NCI-H526 treated with DMSO at 0.1 percent for 48 hours (cell line): ENCODE measurements around the gene PLEKHG5.
"Not testable (repeated sequence)": the region's sequence is repeated elsewhere in the genome, so short reads cannot be mapped to it uniquely, and the experiment has no call there.

Source experiments
- DNase-seq: peaks from one replicate; lab custom pipeline; 2025; lab: John Stamatoyannopoulos, UW

The PLEKHG5 gene

DNA sequence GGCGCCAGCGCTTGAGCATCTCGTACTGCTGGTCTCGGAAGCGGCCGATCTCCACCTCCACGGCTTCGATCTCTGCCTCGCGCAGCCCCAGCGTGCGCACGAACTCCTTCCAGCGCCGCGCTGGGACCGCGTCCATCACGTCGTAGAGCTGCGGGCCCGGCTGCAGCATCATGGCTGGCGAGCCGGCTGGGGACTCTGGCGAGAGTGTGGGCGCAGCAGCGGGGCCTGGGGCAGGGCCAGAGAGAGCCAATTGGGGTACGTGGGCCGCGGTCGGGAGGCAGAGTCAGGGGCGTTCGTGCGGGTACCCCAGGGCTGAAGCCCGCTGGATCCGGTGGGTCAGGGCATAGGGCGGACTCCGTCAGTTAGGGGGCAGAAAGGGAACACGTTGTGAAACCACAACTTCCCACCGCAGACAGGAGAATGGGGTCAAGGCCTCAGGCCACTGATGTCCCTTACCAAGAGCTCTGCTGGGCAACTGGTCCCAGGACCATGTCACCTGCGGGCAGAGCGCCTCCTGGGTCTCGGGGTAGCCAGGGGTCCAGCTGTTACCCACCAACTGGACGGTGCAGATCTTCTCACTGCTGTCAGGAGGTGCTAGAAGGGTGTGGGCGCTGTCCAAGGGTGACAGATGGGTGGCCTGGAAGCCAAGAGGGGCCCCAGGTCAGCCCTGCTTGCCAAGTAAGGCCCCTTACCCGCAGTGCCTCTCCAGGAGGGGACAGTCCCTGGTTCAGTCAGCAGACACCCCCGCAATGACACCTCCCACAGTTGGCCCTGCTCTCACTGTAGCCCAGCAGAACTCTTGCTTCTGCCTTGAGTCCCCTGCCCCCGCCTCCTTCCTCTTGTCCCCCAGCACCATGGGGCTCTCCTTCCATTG, 29.7 kb downstream of the PLEKHG5 start:
- no peak for DNase-seq

DNA sequence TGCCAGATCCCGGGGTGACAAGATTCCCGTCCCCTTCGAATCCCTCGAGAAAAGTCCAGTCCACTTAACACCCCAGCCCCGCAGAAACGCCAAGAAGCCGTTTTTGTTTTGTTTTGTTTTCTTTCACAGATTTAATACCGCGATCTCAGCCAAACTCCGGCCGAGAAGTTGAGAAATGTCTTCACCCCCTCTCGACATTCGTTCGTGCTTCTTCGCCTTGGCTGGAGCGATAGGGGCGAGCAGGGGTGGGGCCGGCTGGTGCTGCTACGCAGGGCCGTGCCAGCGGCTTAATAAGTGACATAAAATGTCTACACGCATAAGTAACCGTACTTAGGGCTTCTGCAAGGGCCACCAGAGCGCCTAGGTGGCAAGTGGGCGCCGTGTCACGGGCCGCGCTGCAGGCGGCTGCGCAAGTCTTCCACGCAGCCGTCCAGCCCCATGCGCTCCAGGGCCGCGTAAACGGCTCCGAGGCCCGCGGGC, 30.4 kb downstream of the PLEKHG5 start:
- DNase-seq = peak; percentile 58

DNA sequence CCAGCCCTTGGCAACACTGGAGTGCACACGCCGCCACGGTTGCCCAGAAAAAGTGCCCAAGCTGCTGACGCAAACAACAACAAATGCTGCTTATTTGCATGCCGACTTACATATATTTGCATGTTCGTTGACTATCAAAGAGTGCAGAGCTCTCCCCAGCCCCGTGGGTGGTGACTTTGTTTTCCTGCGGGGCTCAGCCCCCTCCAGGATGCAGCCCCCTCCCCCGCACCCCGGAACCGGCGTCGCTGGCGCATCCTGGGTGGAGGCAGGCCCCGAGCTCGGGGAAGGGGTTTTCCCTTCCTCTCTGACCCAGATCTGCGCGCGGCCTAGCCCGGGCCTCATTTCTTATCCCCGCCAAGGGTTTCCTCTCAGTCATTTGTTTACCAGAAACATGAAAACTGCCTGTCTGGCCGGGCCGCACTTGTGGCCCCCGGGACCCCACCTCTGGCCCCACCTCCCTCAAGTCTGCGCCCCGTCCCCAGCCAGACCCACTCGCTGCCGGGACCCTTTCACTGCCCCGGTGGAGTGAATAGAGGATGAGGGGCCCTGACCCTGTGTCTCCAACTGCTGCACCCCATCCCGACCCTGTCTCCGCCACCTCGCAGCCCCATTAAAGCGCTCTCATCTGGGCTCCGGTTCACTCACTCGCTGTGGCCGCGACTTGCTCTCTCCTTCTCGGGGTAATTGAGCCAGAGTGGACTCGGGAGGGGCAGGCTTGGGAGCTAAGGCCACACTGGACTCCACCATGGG, 31.0 kb downstream of the PLEKHG5 start:
- peak; percentile 97 for DNase-seq

DNA sequence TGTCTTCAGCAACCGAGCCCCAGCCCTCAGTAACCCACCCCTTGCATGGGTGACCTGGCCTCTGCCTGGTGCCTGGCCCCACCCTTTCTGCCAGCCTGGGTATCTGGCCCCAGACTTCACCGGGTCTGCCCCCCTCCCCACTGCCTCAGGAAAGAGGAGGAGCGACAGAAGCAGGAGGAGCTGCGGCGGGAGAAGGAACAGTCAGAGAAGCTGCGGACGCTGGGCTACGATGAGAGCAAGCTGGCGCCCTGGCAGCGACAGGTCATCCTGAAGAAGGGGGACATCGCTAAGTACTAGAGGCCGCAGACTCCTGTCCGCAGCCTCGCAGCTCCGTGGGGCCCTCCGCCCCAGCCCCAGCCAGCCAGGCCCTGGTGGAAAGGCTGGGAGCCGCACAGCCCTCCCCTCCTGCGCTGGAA, 31.6 kb downstream of the PLEKHG5 start:
- peak; percentile 91 for DNase-seq

DNA sequence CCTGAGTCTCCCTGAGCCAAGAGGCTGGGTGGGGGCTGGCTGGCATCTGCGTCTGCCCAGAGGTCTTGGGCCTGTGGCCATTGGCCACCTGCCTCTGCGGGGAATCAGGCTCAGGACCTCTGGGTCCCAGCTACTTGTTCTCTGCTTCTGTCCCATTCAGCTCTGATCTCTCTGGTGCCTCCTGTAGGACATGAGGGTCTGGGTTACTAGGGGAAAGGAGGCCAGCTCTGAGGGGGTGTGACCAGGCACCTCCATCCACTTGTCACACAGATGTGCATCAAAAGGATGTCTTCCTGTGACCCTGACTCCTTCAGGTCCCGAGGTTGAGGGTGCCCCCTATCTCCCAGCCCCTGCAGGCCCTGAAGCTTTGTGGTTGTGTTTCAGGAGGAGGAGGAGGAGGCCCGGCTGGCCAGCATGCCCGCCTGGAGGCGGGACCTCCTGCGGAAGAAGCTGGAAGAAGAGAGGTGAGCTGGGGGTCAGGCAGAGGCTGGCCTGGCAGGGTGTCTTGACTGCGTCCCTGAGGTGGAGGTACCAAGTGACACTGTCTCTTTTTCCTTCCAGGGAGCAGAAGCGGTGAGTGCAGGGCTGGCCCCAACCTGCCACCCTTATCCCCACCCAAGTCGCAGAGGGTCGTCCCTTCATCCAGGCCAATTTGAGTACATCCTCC, 34.5 kb downstream of the PLEKHG5 start:
- DNase-seq = no peak

DNA sequence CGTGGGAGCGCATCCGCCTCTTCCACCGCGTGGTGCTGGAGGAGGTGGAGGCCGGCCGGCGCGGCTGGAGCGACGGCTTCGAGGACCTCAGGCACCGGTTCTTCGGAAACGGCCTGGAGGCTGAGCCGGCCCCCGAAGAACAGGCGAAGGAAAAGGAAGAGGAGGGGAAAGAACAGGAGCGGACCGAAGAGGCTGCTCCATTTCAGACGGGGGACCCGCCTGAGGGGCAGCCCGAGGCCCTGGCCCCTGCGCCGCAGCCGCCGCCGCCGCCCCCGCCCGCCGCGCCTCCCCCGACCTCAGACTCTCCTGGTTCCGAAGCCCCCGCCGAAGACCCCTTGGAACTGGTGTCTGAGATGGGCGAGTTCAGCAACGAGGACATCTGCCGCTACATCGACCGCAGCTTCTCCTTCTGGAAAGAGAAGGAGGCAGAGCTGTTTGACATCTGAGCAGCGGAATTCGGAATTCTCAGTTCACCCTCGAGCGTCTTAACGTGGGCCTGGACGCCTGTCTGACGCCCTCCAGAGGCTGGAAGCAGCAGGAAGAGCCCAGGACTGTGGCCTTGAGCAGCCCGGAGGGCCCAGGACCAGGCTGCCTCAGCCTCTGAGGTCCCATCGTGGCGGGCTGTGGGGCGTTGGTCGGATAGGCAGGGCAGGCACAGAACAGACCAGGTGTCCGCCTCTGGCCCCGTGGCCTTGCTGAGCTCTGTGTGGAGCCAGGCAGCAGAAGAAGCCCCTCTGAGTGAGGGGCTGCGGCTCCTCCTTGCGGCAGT, 35.5 kb downstream of the PLEKHG5 start:
- not testable (repeated sequence) for DNase-seq

DNA sequence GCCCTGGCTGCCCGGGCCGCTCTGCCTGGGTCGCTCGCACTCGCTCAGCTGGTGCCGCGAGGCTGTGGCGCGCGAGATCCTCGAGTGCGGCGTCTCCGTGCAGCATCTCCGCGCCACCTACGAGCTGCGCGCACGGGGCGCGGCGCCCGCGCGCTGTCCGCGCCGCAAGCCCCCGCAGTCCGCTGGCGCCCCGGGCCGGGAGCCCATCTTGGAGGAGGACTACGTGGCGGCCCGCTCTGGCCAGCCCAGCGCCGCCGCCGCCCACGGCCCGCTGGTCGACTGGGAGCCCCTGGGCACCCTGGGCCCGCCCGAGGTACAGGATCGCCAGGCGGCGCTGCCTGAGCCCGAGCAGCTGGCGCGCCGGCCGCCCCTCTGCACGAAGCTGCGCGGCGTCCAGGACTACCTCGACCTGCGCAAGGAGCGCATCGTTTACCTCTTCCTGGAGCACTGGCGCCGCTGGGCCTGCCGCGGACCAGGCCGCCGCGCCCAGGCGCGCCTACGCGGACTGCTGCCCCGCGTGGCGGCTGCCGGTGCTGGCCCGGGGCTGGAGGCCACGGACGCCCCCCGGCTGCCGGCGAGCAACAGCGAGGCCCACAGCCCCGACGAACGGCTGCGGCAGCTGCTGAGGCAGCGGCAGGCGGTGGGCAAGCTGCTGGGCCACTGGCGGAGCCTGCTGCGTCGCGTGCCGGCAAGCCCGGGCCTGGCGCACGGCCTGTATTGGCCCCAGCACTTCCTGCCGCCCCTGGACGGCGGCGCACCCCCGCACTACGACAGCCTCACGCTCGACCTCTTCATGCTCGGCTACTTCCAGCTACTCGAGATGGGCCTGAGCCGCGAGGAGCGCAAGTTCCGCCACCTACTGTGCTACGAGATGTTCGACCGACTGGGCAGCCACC, 36.4 kb downstream of the PLEKHG5 start:
- DNase-seq = no peak

DNA sequence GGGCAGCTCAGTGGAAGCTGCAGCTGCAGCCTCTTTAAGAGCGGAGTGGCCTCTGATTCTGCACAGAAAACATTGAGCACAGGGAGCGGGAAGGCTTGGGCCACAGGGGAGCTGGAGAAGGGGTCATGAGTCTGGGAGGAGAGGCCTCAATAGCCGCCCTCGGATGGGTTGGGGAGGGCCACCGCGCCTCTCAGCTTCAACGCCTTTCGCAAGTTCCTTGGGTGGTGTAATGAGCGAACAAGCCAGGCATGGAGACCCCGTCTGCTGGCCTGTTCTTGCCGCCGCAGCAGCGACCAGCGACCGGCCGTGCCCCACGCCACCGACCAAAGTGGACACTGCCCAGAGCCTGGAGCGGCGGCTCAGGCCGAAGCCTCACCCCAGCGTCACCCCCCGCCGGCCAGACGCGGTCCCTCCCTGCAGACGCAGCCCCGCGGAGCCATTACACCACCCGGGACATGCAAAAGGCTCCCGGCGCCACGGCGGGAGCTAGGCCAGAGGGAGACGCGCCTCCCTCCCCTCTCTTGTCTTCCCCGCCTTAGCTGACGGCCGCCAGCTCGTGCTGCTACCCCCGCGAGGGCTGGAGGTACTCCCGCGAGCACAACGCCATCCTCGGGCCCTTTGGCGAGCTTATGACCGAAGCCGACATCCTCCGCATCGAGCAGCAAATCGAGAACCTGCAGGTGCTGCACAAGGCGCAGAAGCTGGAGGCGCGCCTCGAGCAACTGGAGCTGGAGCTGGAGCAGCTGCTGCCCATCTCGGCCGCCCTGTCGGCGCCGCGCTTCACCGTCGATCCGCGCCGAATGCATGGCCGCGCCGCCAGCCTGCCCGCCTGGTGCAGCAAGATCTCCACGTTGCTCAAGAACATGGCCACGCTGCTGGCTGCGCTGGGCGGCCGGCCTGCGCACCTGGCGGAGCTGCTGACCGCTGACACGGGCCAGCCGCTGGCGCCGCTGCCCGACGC, 37.3 kb downstream of the PLEKHG5 start:
- not testable (repeated sequence) for DNase-seq

DNA sequence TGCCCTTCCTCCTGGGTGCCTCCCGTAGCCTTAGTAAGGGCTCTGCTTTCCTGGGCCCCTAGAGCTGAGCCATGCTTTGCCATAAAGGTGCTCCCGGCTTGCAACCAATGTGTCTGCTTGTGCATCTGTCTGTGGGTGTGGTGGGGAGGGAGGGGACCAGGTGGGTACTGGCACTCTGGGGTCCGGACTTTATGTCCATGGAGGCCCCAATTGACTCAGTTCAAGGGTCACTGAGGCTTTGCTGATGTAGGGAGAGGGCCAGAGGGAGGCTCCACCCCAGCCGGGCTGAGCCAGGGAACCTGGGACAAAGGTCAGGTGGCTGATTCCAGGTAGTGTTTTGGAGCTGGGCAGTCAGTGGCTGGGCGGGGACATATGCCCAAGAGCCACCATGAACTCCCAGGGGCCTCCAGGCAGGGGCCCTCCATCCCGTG, 40.5 kb downstream of the PLEKHG5 start:
- DNase-seq = peak; percentile 67

DNA sequence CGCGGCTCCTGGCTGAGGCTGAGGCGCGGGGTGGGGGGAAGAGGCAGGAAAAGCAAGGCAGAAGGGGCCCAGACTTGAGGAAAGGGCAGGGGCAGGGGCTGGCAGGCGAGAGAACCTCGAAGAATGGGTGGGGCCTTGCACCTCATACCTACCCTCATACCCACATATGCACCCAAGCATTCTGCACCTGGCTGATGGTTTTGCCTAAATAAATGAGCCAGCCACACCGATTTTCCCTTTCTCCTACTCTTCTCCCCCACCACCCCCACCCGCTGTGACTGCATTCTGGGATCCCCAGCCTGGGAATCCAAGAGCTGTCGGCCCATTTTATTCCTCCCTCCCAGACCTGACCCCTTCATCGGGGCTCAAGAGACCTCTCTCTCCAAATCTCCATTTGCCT, 41.0 kb downstream of the PLEKHG5 start:
- peak; percentile 79 for DNase-seq

DNA sequence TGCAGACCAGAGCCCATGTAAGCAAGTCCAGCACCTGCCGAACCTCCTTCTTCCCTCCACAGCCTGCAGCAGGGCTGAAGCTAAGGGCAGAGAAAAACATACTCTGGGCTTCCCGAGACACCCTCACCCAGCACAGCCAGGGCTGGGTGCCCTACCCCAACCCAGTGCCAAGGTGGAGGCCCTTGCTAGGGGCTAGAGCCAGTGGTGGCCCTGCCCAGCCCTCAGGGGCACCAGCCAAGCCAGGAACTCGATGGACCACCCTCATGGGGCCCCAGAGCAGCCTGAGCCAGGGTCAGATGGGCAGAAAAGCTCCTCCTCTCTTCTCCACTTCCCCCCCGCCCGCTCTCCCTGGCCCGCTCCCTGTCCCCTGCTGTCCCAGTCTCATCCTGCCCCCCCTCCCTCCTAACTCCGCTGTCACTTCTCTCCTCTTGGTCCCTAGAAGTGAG, 41.4 kb downstream of the PLEKHG5 start:
- DNase-seq = peak; percentile 70

DNA sequence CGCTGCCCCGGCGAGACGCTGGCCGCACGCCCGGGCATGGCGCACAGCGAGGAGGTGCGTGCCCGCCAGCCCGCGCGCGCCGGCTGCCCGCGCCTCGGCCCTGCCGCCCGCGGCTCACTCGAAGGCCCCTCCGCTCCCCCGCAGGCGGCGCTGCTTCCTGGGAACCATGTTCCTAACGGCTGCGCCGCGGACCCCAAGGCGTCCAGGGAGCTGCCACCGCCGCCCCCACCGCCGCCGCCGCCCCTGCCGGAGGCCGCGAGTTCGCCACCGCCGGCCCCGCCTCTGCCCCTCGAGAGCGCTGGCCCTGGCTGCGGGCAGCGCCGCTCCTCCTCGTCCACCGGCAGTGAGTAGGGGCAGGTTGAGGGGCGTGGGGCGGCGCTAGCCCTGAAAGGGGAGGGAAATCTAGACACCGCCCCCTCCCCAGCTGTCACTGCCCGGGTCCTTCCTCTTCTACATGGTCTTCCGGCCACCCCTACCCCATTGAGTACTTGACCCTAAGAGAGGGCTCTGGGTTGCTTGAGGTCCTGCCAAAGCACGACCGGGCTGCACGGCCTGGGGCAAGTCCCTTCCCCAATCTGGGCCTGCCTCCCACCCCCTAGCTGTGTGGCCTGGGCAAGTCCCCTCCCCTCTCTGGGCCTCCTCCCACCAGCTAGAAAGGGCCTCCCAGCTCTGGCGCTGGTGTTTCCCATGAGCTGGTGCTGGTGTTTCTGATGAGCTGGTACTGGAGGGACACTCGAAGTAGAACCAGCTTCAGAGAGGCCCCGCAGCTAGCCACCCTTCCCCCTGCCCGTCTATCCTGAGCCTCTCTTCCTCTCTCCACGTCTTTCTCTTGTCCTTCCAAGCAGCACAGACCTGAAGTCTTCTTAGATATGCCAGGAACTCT, 42.5 kb downstream of the PLEKHG5 start:
- DNase-seq = peak; percentile 31

DNA sequence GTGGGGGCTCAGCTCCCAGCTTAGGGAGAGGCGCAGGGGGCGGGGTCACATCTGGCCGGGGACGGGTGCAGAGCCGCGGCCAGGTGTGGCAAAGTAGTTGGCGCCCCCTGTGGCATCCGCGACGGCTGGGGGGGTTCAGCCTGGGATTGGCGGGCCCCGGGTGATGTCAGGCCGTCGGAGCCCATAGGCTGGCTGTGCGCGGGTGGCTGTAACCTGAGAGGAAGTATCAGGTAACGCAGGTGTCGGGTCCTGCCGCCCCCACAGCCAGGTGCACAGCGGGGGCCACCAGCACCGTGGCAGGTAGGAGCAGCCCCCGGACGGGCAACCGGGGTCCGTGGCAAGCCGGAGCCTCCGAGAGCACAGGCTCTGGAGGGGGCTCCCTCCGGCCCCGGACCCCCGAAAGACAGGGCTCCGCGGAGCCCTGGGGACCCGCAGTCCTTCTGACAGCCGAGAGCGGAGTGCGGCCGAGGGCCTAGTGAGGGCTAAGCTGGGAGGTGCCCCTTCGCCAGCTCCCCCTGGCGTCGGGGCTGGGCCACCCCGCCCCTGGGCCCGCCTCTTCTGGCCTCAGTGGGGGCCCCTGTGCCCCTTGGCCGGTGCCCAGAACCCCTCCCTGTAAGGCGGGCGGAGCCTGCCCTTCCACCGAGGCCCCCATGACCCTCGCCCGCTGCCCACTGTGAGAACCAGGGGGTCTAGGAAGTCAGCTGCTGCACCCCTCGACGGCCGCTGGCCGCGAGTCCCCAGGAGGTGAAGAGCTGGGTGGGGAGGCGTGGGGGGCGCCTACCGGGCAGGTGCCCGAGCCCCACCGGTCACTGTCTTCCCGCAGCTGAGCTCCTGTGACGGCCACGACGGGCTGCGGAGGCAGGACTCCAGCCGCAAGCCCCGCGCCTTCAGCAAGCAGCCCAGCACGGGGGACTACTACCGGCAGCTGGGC, 43.4 kb downstream of the PLEKHG5 start:
- DNase-seq = peak; percentile 90

DNA sequence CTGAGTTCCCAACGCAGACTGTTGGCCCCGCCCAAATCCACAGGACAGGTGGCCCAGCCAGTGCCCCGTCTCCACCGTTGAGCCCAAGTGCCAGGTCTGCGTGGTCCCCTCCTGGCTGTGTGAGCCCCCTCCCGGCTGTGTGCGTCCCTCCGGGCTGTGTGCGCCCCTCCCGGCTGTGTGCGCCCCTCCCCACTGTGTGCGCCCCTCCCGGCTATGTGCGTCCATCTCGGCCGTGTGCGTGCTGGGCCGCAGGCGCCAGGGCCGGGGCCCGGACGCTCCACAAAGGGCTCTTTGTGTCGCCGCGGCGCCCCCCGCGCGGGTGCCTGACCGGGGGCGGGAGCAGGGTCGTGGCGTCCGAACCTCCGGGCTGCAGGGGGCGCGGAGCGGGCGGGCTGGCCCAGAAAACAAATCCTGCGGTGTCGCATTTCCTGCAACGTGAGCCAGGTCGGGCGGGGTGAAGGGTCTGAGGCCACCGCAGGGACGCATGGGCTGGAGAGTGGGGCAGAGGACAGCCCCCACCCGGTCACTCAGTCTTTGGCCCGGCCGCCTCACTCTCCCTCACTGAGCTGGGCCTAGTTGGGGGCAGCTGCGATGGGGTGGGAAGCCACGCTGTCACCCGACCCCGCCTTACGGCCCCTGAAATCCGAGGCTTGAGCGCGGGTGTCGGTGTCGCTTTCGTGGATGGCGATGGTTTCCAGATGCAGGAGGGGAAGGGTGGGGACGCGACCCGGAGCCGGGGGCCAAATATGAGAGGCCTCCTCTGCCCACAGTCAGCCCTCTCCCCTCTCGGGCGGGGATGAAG, 44.2 kb downstream of the PLEKHG5 start:
- peak; percentile 46 for DNase-seq

DNA sequence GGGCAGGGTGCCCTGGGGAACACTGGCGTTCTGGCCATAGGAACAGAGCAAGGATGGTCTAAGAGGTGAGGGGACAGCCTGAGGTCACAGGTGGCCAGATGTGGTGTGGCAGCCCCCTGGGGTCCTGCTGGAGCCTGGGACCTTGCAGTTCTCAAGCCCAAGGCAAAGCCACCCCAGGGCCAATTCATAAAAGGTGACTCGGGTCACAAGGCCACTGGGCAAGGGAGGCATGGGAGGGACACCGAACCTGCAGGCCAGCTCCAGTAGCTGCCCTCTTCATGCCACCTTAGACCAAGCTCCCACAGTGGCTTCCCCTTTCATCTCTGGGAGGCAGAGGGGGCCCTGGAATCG, 44.8 kb downstream of the PLEKHG5 start:
- no peak for DNase-seq

DNA sequence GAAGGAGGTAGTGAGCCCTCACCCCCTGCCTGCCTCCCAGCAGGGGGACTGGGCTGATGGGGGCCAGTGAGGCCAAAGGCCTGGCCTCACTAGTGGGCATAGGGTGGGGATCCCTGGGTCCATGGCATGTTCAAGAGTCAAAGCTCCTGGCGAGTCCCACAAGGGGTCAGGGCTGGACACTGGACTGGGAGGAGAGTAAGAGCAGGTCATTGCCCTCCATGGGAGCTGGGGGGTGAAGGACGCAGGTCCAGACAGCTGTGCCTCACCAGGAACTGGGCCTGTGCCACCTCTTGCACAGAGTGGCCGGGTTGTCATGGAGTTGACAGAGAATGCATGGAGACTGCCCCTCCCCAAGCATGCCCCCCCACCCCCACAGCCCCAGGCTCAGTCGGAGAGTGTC, 45.5 kb downstream of the PLEKHG5 start:
- not testable (repeated sequence) for DNase-seq
